Glutamatergic neuron (in vitro differentiated cells): ENCODE data around the gene KRTAP5-1. TPM values are rescaled to one million over a fixed set of nuclear protein-coding genes. Genes with fewer than 3 reads are reported as not detected.

Source experiments
- DNase-seq: peaks from one replicate; pipeline ENCODE4 v3.0.0; 2022
- H3K27ac Mint-ChIP-seq: one replicate; pipeline ENCODE4 v1.8.0; 2020; ENCODE audit warnings: mild to moderate bottlenecking, mixed read lengths, inconsistent platforms; ENCODE audit not compliant: unreplicated experiment
- H3K27me3 Mint-ChIP-seq: one replicate; pipeline ENCODE4 v1.8.0; 2020; ENCODE audit warnings: mild to moderate bottlenecking, moderate library complexity, mixed read lengths, inconsistent platforms; ENCODE audit not compliant: unreplicated experiment
- H3K36me3 Mint-ChIP-seq: one replicate; pipeline ENCODE4 v1.8.0; 2020; ENCODE audit warnings: mild to moderate bottlenecking, mixed read lengths, inconsistent platforms; ENCODE audit not compliant: unreplicated experiment
- H3K4me1 Mint-ChIP-seq: one replicate; pipeline ENCODE4 v1.8.0; 2020; ENCODE audit warnings: mild to moderate bottlenecking, low read depth, mixed read lengths, inconsistent platforms; ENCODE audit not compliant: unreplicated experiment
- H3K4me3 Mint-ChIP-seq: one replicate; pipeline ENCODE4 v1.8.0; 2020; ENCODE audit warnings: mild to moderate bottlenecking, mixed read lengths, inconsistent platforms; ENCODE audit not compliant: unreplicated experiment
- H3K9me3 Mint-ChIP-seq: one replicate; pipeline ENCODE4 v1.8.0; 2020; ENCODE audit warnings: mild to moderate bottlenecking, moderate library complexity, mixed read lengths, inconsistent platforms; ENCODE audit not compliant: unreplicated experiment
- total RNA-seq: library from RNA; stranded (reverse); fragmentation: NEBNext Ultra II Directional; extraction: Animal tissue kit (Norgen Biotek cat#: 25700); gene quantifications from one replicate; pipeline ENCODE4 v1.2.1, GENCODE V29; 2021; ENCODE audit not compliant: unreplicated experiment
- TF ChIP-seq, protein P1 (sequence below): fragments of 200-600 bp; sonication (generic); IDR thresholded peaks from one replicate; pipeline ENCODE4 v1.5.0; 2021; ENCODE audit not compliant: partially characterized antibody, unreplicated experiment

Gene KRTAP5-1
- total RNA-seq, 1 donor from 2014 or later: not detected

DNA sequence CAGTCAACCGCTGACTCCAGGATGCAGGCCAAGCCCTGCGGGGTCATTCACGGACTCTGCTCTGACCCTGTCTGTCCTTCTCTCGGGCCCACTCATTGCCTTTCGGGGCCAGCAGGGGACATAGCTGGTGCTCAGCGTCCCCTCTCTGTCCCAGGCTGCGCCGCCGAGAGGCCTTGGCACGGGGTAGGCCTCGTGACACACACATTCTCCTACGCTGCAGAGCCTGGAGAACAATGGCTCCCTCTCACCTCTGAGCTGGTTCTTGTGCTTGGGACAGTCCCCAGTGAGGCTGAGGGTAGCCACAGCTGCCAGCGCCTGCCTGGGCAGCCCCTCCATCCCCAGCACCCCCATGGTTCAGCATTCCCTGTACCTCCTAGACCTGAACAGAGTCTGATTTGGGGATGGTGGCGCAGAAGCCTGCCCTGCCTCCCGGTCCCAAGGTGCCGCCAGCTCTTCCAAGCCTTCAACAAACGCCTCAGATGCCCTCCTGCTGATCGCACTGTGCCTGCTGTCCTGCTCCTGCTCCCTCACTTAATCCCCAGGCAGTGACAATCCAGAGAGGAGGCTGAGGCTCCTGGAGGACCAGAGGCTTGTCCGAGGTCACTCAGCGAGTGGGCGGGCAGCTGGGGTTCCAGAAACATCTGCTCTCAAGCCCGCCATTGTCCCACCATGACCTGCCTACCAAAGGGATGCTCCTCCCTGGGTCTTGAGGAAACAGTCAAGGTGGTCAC lies 43.4 kb downstream of the KRTAP5-1 start:
- no peak overlapping the region for H3K4me3 Mint-ChIP-seq
- TF ChIP-seq, protein P1, sequence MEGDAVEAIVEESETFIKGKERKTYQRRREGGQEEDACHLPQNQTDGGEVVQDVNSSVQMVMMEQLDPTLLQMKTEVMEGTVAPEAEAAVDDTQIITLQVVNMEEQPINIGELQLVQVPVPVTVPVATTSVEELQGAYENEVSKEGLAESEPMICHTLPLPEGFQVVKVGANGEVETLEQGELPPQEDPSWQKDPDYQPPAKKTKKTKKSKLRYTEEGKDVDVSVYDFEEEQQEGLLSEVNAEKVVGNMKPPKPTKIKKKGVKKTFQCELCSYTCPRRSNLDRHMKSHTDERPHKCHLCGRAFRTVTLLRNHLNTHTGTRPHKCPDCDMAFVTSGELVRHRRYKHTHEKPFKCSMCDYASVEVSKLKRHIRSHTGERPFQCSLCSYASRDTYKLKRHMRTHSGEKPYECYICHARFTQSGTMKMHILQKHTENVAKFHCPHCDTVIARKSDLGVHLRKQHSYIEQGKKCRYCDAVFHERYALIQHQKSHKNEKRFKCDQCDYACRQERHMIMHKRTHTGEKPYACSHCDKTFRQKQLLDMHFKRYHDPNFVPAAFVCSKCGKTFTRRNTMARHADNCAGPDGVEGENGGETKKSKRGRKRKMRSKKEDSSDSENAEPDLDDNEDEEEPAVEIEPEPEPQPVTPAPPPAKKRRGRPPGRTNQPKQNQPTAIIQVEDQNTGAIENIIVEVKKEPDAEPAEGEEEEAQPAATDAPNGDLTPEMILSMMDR: no peak
- H3K27me3 Mint-ChIP-seq: peaks cover 6% of the 10 kb centered on the region
- no peaks in the 10 kb centered on the region for H3K36me3 Mint-ChIP-seq
- H3K27ac Mint-ChIP-seq: no peak overlapping the region
- H3K9me3 Mint-ChIP-seq: peaks cover 2% of the 10 kb centered on the region
- DNase-seq: peak; percentile 12
- H3K4me1 Mint-ChIP-seq: no peaks in the 10 kb centered on the region

DNA sequence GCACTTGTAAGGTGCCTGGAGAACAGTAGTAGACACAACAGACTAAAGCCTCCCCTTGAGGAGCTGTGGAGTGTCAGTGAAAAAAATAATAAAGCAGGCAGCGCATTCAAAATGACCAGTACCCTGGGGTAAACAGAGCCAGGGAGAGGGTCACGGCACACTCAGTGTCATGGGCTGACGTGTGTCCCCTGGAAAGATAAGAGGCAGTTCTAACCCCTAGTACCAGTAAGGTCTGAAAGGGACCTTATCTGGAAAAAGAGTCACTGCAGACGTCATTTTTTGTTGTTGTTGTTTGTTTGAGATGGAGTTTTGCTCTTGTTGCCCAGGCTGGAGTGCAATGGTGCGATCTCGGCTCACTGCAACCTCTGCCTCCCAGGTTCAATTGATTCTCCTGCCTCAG lies 45.0 kb downstream of the KRTAP5-1 start:
- no peak overlapping the region for H3K4me3 Mint-ChIP-seq
- peaks cover 3% of the 10 kb centered on the region for H3K27me3 Mint-ChIP-seq
- TF ChIP-seq, protein P1: no peak
- H3K4me1 Mint-ChIP-seq: peaks cover under 1% of the 10 kb centered on the region
- no peaks in the 10 kb centered on the region for H3K36me3 Mint-ChIP-seq
- no peak overlapping the region for H3K27ac Mint-ChIP-seq
- H3K9me3 Mint-ChIP-seq: peaks cover 2% of the 10 kb centered on the region
- DNase-seq: no peak

DNA sequence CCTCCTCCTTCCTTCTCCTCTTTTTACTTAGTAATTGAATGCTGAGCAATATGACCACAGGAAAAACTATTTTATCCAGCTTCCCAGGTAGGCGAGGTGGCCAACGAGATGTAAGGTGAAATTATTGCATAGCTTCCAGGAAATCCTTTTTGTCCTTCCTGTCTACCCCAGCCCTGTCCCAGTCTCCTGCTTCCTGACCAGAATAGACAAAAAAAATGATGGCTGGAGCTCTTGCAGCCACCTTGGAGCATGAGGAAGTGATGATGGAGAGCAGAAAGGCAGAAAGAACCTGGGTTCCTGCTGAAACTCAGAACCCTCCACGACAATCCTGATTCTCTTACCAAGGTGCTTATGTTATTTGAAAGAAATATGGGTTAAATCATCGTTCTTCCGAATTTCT lies 46.9 kb downstream of the KRTAP5-1 start:
- no peak overlapping the region for H3K27ac Mint-ChIP-seq
- DNase-seq: no peak
- H3K27me3 Mint-ChIP-seq: peaks cover 4% of the 10 kb centered on the region
- no peaks in the 10 kb centered on the region for H3K36me3 Mint-ChIP-seq
- H3K9me3 Mint-ChIP-seq: peaks cover 2% of the 10 kb centered on the region
- peaks cover 9% of the 10 kb centered on the region for H3K4me1 Mint-ChIP-seq
- H3K4me3 Mint-ChIP-seq: no peak overlapping the region
- TF ChIP-seq, protein P1: no peak

DNA sequence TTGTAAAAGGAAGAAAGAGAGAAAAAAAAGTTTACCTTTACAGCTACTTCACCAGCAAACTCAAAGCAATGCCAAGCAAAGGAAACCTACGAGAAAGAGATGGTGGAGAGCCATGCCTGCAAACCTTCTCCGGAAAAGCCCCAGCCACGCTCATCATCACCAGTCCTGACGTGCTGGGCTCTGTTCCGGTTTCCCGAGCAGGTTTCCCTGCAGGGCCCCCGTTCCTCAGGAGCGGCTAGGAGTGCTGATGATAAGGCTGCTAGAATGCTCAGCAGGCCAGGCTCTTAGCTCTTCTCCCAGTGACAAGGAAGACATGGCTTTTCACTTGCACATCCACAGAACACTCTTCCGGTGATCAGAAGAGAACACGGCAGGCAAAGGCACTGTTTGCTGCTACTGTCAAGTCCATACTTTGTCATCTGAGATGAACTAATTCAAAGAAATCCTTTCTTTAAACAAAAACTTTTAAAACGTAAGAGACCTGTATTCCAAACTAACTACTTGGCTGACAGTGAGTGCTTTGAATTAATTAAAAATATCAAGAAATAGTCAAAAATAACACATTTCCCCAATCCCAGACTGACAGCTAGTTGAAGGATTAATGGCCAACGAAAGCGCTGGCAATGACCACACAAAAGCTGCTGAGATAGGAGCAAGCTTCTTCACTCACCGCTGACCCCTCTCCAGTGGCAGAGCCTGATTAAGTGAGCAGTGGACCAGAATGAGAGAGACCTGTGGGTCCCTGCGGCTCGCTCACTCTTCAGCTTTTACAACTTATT lies 48.8 kb downstream of the KRTAP5-1 start:
- peaks cover 7% of the 10 kb centered on the region for H3K27me3 Mint-ChIP-seq
- peak; percentile 11 for DNase-seq
- H3K4me1 Mint-ChIP-seq: peaks cover 24% of the 10 kb centered on the region
- no peak overlapping the region for H3K4me3 Mint-ChIP-seq
- no peak overlapping the region for H3K27ac Mint-ChIP-seq
- TF ChIP-seq, protein P1: no peak
- peaks cover 5% of the 10 kb centered on the region for H3K9me3 Mint-ChIP-seq
- no peaks in the 10 kb centered on the region for H3K36me3 Mint-ChIP-seq

GRCh38 chr11:1534682-1535081 lies 50.4 kb downstream of the KRTAP5-1 start:
- H3K4me3 Mint-ChIP-seq: no peak overlapping the region
- TF ChIP-seq, protein P1: no peak
- peak; percentile 14 for DNase-seq
- peaks cover 5% of the 10 kb centered on the region for H3K9me3 Mint-ChIP-seq
- H3K4me1 Mint-ChIP-seq: peaks cover 28% of the 10 kb centered on the region
- no peaks in the 10 kb centered on the region for H3K36me3 Mint-ChIP-seq
- no peak overlapping the region for H3K27ac Mint-ChIP-seq
- H3K27me3 Mint-ChIP-seq: peaks cover 7% of the 10 kb centered on the region
